Activated naive CD4-positive, alpha-beta T cell treated with anti-CD3 and anti-CD28 coated beads for 36 hours (primary cell): ENCODE data around the gene ATP6V0E1. TPM values are rescaled to one million over a fixed set of nuclear protein-coding genes. Genes with fewer than 3 reads are reported as not detected.
A peak's percentile ranks its signal among the peaks of the same experiment; 100 is the strongest.

Experiments
- CTCF ChIA-PET: fragments of 350-600 bp; sonication (Branson Sonifier 250); formaldehyde crosslinking; loops from one replicate; lab custom pipeline; 2021; ENCODE audit warnings: antibody characterized with exemption; lab: Charles Lee
- DNase-seq: peaks from one replicate; pipeline ENCODE4 v3.0.0-alpha.2; 2020
- H3K27ac Mint-ChIP-seq: one replicate; pipeline ENCODE4 v1.8.0; 2021; ENCODE audit warnings: mild to moderate bottlenecking, mixed read lengths
- H3K27me3 Mint-ChIP-seq: one replicate; pipeline ENCODE4 v1.8.0; 2021; ENCODE audit warnings: low read depth, mixed read lengths
- H3K36me3 Mint-ChIP-seq: one replicate; pipeline ENCODE4 v1.8.0; 2021; ENCODE audit warnings: low read depth, mixed read lengths
- H3K4me1 Mint-ChIP-seq: one replicate; pipeline ENCODE4 v1.8.0; 2021; ENCODE audit warnings: low read depth, mixed read lengths
- H3K4me3 Mint-ChIP-seq: one replicate; pipeline ENCODE4 v1.8.0; 2021; ENCODE audit warnings: mild to moderate bottlenecking, moderate library complexity, mixed read lengths
- H3K9me3 Mint-ChIP-seq: one replicate; pipeline ENCODE4 v1.8.0; 2021; ENCODE audit warnings: mixed read lengths
- intact Hi-C: fragments of 100-400 bp; cut with micrococcal nuclease; formaldehyde crosslinking; loops from one replicate; pipeline ENCODE4 v1.15.1; 2023
- total RNA-seq, 2 experiments: library from RNA; stranded (reverse); gene quantifications; one replicate each; pipeline ENCODE4 v1.2.3, GENCODE V29; 2021

Gene ATP6V0E1
- total RNA-seq, 2 experiments from 2014 or later, result 70.9 to 71.9 TPM

DNA sequence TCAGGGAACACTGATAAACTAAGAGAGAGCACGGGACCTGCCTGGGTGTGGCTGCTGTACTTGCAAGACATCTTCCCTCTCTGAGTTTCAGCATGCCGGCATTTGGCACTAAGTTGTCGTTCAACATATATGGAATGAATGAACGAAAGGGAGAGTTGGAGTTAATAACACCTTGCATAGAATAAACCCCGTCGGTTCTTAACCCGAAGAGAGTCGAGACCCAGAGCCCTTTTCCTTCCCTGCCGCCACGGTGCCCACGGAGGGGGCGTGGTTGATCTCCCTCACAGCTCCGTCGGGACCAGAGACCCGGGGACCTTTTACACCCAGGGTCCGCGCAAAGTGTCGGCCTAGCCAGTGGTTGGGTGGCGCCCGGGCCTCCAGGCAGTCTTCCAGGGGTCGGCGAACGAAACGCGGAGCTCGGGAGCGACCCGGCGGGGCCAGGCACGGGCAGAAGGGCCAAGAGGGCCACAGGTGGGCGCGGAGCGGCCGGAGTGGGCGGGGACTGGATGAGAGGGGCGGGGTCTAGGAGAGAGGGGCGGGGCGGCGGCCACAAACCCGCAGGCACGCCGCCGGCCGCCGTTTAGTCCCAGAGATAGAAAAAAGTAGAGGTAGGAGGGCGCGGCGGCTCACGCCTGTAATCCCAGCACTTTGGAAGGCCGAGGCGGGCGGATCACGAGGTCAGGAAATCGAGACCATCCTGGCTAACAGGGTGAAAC lies 25.1 kb upstream of the ATP6V0E1 start:
- Mint-ChIP-seq H3K4me1 (peaks cover 16% of the 10 kb centered on the region), H3K9me3 (no peaks in the 10 kb centered on the region), H3K36me3 (peaks cover 6% of the 10 kb centered on the region), H3K27ac (peak overlapping the region; percentile 86), H3K4me3 (peak overlapping the region; percentile 93), H3K27me3 (no peaks in the 10 kb centered on the region)
- intact Hi-C loops, result loop anchor here (1.0 to 5.0 kb wide), 8 partner anchors 26 to 929 kb away; partner anchors contain the start of genes BNIP1, CREBRF, DUSP1 and STC2
- CTCF ChIA-PET, result interaction anchor here (0.6 to 1.7 kb wide), 7 partner anchors 27 to 1476 kb away, joined by 3 to 6 read pairs (median 3); no protein-coding TSS in a partner anchor
- peak; percentile 60 for DNase-seq

DNA sequence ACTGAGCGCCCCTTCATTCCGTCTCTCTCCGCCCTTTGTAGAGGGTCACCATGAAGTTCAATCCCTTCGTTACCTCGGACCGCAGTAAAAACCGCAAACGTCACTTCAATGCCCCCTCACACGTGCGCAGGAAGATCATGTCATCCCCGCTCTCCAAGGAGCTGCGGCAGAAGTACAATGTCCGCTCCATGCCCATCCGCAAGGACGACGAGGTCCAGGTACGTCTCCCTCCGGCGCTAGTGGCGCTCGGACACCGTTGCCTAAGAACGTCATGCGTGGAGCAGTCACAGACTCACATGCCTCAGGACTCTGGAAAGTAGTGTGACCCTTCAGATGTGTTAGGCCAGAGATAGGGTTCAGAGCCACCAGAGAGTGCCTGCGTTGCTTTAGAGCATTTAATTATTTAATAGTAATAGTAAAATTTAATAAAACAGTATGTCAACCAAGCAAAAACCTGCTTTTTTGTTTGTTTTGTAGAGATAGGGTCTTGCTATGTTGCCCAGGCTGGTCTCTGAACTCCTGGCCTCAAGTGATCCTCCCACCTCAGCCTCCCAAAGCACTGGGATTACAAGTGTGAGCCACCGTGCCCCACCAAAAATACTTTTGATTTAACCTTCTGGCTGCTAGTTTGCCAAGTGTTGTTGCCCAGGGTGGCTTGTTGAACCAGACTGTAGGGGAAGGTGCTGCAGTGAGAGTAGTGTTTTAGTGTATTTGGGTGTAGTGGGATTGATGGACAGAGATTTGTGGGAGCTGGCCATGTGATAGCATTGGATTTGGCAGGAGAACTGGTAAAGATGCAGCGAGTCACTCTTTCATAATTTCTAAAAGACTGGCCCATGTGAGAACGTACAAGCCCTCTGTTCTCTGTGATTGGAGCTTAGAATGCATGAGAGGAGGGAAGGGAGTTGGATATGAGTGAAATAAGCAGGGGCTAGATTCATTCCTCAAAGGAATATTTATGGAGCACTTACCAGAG lies 23.5 kb upstream of the ATP6V0E1 start:
- no peak for DNase-seq
- Mint-ChIP-seq H3K36me3 (peaks cover 8% of the 10 kb centered on the region), H3K9me3 (no peaks in the 10 kb centered on the region), H3K4me1 (peaks cover 18% of the 10 kb centered on the region), H3K27ac (peak overlapping the region; percentile 86), H3K27me3 (no peaks in the 10 kb centered on the region), H3K4me3 (peak overlapping the region; percentile 93)
- intact Hi-C loops, result loop anchor here (1.0 to 5.0 kb wide), 7 partner anchors 24 to 927 kb away; partner anchors contain the start of genes BNIP1, DUSP1 and STC2
- CTCF ChIA-PET, result interaction anchor here (0.9 to 1.7 kb wide), 4 partner anchors 13 to 263 kb away, joined by 3 to 6 read pairs (median 5); no protein-coding TSS in a partner anchor

DNA sequence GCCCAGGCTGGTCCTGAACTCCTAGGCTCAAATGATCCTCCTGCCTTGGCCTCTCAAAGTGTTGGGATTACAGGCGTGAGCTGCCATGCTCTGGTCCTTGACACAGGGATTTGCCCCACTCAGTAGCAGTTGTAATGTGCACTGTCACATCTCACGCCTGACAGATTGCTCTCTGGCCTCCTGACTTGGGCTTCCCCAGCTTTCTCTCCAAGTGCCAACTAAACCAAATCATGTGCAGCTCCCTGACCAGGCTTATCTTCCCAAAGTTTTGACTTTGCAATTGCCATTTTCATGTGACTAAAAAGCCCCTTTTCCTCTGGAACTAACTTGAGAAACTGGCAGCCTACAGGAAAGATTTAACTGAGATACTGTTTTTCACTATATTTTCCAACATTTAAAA lies 13.7 kb upstream of the ATP6V0E1 start:
- no peak overlapping the region for H3K4me3 Mint-ChIP-seq
- H3K4me1 Mint-ChIP-seq, result no peaks in the 10 kb centered on the region
- intact Hi-C loops, result no loop called here
- peaks cover 7% of the 10 kb centered on the region for H3K36me3 Mint-ChIP-seq
- DNase-seq, result no peak
- H3K27ac Mint-ChIP-seq, result no peak overlapping the region
- no peaks in the 10 kb centered on the region for H3K9me3 Mint-ChIP-seq
- CTCF ChIA-PET, result no interaction called here
- H3K27me3 Mint-ChIP-seq, result no peaks in the 10 kb centered on the region

DNA sequence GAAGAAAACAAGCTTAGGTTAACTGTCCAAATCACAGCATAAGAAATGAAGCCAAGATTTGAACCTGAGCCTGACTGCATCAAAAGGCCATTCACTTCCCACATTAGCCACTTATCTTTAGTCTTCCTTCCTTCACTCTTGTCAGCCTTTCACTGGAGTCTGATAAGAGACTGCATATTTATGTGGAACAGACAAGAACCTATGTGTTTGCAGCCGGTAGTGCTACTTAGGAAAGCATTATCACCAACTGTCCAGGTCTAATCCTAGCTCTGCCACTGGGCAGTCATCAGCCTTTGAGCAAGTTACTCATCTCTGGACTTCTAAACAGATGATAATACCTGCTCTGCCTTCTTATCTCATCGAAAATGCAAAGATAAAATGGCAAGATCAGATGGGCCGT lies 12.1 kb upstream of the ATP6V0E1 start:
- intact Hi-C loops, result no loop called here

DNA sequence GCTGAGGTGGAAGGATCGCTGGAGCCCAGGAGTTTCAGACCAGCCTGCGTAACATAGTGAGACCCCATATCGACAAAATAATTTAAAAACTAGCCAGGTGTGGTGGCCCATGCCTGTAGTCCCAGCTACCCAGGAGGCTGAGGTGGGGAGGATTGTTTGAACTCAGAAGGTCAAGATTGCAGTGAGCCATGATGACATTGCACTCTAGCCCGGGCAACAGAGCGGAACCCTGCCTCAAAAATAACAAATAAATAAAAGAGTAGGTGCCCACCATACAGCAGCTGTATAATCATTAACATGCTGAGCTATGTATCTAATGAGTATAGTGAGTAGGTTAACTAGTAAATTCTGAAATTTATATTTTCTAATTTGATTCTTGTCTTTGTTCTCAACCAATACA lies 11.0 kb upstream of the ATP6V0E1 start:
- intact Hi-C loops, result no loop called here
- Mint-ChIP-seq H3K36me3 (peaks cover 3% of the 10 kb centered on the region), H3K27me3 (no peaks in the 10 kb centered on the region), H3K4me3 (no peak overlapping the region), H3K4me1 (no peaks in the 10 kb centered on the region), H3K9me3 (no peaks in the 10 kb centered on the region), H3K27ac (no peak overlapping the region)
- DNase-seq, result no peak
- CTCF ChIA-PET, result interaction anchor here (1.0 to 2.3 kb wide), 5 partner anchors 13 to 359 kb away, joined by 3 to 5 read pairs (median 5); partner anchors contain the start of gene RPL26L1

More for the DNA sequence above, 12.1 kb upstream of the ATP6V0E1 start:
- Mint-ChIP-seq H3K36me3 (peaks cover 4% of the 10 kb centered on the region), H3K4me1 (no peaks in the 10 kb centered on the region), H3K27me3 (no peaks in the 10 kb centered on the region), H3K4me3 (no peak overlapping the region), H3K9me3 (no peaks in the 10 kb centered on the region), H3K27ac (no peak overlapping the region)
- DNase-seq, result no peak
- CTCF ChIA-PET, result no interaction called here

DNA sequence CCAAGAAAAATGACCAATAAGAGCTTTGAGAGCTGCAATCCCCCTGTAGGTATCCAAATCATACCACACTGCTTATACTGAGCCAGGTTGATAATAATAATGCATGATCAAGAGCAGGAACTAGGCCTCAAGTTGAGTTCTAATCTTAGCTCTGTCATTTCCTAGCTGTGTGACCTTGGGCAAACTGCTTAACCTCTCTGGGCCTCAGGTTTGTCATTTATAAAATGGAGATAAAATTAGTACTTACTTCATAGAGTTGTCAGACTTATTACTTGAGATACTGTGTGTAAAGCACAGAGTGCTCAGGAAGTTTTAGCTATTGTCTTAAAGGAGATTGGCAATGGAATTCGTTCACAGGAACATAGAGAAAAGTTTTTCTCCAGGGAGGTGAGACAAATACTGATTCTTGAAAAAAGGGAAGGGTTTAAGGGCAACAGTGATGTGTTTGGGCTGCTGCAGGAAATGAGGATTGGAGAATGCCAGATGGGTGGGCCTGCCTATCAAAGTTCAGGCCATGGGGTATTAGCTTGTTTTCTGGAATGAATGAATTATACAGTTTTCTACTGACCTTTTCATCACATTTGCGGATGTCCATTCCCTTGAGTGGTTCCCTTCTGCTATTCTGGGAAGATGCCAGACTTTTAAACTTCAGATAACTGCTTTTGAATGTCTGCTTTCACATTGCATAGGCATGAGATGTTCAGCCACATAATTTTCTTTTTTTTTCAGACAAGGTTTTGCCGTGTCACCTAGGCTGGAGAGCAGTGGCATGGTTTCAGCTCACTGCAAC lies 10.2 kb upstream of the ATP6V0E1 start:
- Mint-ChIP-seq H3K9me3 (no peaks in the 10 kb centered on the region), H3K36me3 (peaks cover 3% of the 10 kb centered on the region), H3K4me1 (no peaks in the 10 kb centered on the region), H3K27ac (no peak overlapping the region), H3K4me3 (no peak overlapping the region), H3K27me3 (no peaks in the 10 kb centered on the region)
- DNase-seq, result no peak
- CTCF ChIA-PET, result interaction anchor here (0.7 to 2.3 kb wide), 8 partner anchors 11 to 358 kb away, joined by 3 to 5 read pairs (median 4); partner anchors contain the start of genes ATP6V0E1, BNIP1 and RPL26L1
- intact Hi-C loops, result no loop called here

DNA sequence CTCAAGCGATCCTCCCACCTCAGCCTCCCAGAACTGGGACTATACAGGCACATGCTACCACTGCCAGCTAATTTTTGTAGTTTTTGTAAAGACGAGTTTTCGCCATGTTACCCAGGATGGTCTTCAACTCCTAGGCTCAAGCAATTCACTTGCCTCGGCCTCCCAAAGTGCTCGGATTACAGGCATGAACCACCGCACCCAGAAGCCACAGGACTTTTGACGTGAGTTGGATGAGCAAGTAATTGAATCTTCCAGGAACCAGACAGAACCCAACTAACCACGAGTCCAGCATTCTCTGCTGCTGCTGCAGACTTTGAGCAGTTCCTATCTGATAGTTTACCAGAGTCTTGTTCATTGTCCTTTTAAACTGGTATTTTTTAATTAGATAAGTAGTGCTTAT lies 9.6 kb upstream of the ATP6V0E1 start:
- DNase-seq, result no peak
- CTCF ChIA-PET, result interaction anchor here (0.8 to 2.3 kb wide), 5 partner anchors 10 to 358 kb away, joined by 3 to 5 read pairs (median 5); partner anchors contain the start of genes ATP6V0E1, BNIP1 and RPL26L1
- H3K9me3 Mint-ChIP-seq, result no peaks in the 10 kb centered on the region
- peaks cover 3% of the 10 kb centered on the region for H3K36me3 Mint-ChIP-seq
- no peaks in the 10 kb centered on the region for H3K27me3 Mint-ChIP-seq
- H3K27ac Mint-ChIP-seq, result no peak overlapping the region
- no peaks in the 10 kb centered on the region for H3K4me1 Mint-ChIP-seq
- no peak overlapping the region for H3K4me3 Mint-ChIP-seq
- intact Hi-C loops, result no loop called here

DNA sequence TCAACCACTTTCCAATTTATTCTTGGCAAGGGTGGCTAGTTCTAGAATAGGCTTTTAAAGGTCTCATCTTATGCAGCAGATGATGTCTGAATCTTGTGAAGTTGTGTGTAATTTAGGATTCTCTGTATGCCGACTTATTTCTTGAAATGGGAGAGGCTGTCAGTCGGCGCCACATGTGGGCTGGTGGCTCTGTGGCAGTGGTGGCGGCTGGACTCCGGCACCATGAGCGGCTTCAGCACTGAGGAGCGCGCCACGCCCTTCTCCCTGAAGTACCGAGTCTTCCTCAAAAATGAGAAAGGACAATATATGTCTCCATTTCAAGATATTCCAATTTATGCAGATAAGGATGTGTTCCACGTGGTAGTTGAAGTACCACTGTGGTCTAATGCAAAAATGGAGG lies 8.3 kb upstream of the ATP6V0E1 start:
- H3K4me3 Mint-ChIP-seq, result no peak overlapping the region
- DNase-seq, result no peak
- CTCF ChIA-PET, result no interaction called here
- no peaks in the 10 kb centered on the region for H3K36me3 Mint-ChIP-seq
- H3K27me3 Mint-ChIP-seq, result no peaks in the 10 kb centered on the region
- intact Hi-C loops, result no loop called here
- no peak overlapping the region for H3K27ac Mint-ChIP-seq
- H3K4me1 Mint-ChIP-seq, result no peaks in the 10 kb centered on the region
- no peaks in the 10 kb centered on the region for H3K9me3 Mint-ChIP-seq

DNA sequence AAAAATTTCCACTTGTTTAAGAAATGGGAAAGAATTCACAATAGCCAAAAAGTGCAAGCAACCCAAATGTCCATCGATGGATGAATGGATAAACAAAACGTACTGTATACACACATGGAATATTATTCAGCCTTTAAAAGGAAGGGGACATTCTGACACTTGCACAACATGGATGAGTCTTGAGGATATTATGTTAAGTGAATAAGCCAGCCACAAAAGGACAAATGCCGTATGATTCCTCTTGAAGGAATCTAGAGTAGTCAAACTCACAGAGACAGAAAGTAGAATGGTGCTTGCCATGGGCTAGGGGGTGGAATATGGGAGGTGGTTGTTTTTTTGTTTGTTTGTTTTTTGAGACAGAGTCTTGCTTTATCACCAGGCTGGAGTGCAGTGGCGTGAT lies 3.8 kb upstream of the ATP6V0E1 start:
- intact Hi-C loops, result loop anchor here (2.0 kb wide), 1 partner anchor 593 kb away; no protein-coding TSS in a partner anchor
- H3K9me3 Mint-ChIP-seq, result no peaks in the 10 kb centered on the region

DNA sequence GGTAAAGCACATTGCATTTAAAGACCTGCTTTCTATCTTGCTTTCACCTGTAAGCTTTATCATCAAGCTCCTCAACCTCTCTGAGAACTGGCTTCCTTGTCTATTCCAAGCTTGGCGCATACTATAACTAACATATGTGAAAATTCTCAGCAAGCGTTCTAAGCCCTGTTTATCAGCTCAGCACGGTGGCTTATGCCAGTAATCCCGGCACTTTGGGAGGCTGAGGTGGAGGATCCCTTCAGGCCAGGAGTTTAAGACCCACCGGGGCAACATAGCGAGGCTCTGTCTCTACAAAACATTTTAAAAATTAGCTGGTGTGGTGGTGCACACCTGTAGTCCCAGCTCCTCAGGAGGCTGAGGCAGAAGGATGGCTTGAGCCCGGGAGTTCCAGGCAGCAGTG lies 1.6 kb upstream of the ATP6V0E1 start:
- Mint-ChIP-seq H3K27me3 (no peaks in the 10 kb centered on the region), H3K9me3 (no peaks in the 10 kb centered on the region), H3K36me3 (peaks cover 14% of the 10 kb centered on the region), H3K4me1 (peaks cover 25% of the 10 kb centered on the region), H3K27ac (no peak overlapping the region), H3K4me3 (no peak overlapping the region)
- CTCF ChIA-PET, result interaction anchor here (0.5 to 2.8 kb wide), 12 partner anchors 14 to 350 kb away, joined by 3 to 17 read pairs (median 4); partner anchors contain the start of gene BNIP1
- intact Hi-C loops, result no loop called here
- DNase-seq, result no peak

More for the DNA sequence above, 3.8 kb upstream of the ATP6V0E1 start:
- H3K4me3 Mint-ChIP-seq, result no peak overlapping the region
- no peaks in the 10 kb centered on the region for H3K27me3 Mint-ChIP-seq
- peaks cover 7% of the 10 kb centered on the region for H3K4me1 Mint-ChIP-seq
- CTCF ChIA-PET, result interaction anchor here (1.1 to 3.1 kb wide), 8 partner anchors 18 to 351 kb away, joined by 3 to 11 read pairs (median 4); partner anchors contain the start of gene BNIP1
- H3K27ac Mint-ChIP-seq, result no peak overlapping the region
- DNase-seq, result no peak
- H3K36me3 Mint-ChIP-seq, result peaks cover 2% of the 10 kb centered on the region
